SK-N-MC (cell line): ENCODE data around the gene LY6G6D.

Experiments used
- EZH2 ChIP-seq: fragments of 200-600 bp; sonication (generic); IDR thresholded peaks from one replicate; pipeline ENCODE4 v1.6.1; 2017; ENCODE audit warnings: antibody characterized with exemption
- FOXP2 ChIP-seq: optimal IDR thresholded peaks from 2 replicates; pipeline ENCODE3; 2011; ENCODE audit warnings: mild to moderate bottlenecking, moderate library complexity; ENCODE audit not compliant: insufficient read depth; ENCODE audit errors: extremely low read length, control extremely low read depth
- POLR2AphosphoS5 ChIP-seq: IDR thresholded peaks from 2 replicates; pipeline ENCODE4 v1.6.1; 2012; ENCODE audit warnings: mild to moderate bottlenecking, low read depth, low read length, borderline replicate concordance

DNA sequence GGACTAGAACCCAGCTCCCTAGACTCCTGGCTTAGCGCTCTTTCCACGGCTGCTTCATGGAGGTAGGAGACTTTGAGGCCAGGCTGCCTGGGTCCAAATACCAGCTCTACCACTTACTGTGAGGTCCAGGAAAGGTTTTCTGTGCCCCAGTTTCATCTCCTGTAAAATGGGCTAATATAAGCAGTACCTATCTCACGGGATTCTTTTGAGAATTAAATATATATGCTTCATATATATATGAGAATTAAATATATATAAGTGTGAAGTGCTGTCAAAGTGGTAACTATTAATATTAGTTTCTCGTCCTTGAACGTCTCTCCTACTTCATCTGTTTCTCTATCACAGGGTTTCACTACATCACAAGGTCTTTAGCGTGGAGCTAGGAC lies 24.1 kb upstream of the LY6G6D start:
- no peak for TF ChIP-seq POLR2AphosphoS5
- TF ChIP-seq EZH2: no peak
- no peak for TF ChIP-seq FOXP2
